GM19324 (cell line): ENCODE measurements around the gene EVC.
"Not testable (repeated sequence)": the region's sequence is repeated elsewhere in the genome, so short reads cannot be mapped to it uniquely, and the experiment has no call there.

ENCODE experiments used
- ATAC-seq: cut with Tn5 transposase; IDR thresholded peaks from one replicate; pipeline ENCODE4 v1.9.1; 2021; ENCODE audit warnings: mild to moderate bottlenecking, moderate library complexity; ENCODE audit not compliant: unreplicated experiment, low FRiP score

EVC gene

GRCh38 chr4:5828005-5828391 is 117.0 kb downstream of the EVC start:
- no peak for ATAC-seq

- no peak for ATAC-seq
Observed at GRCh38 chr4:5836943-5837342, 125.9 kb downstream of the EVC start.

DNA sequence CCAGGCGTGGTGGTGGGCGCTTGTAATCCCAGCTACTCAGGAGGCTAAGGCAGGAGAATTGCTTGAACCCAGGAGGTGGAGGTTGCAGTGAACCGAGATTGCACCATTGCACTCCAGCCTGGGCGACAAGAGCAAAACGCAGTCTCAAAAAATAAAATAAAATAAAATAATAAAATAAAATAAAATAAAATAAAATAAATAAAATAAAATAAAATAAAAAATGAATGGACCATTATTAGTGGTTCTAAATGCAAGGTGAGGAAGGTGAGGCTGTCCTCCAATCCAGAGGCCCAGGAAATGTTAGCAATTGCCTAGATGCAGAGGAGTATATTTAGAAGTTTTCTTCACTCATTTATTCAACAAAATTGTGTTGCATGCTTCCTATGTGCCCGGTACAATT is 126.5 kb downstream of the EVC start:
- not testable (repeated sequence) for ATAC-seq

DNA sequence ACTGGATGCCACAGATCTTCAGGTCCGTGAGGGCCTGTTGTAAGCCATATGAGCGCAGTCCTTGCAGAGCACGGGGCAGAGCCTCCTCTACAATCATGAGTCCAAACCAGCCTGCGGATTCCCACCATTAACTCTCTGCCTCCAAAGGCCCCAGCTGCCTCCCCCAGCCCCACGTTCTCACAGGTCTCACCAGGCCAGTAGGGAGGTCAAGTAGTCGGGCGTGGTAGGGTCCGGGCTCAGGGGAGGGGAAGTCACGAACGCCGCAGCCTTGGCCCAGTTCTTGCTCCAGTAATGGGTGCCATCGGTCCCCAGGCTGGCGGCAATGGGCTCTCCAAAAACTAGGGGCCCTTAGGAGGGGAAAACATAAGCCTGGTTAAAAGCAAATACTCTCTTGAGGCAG is 128.3 kb downstream of the EVC start:
- no peak for ATAC-seq

GRCh38 chr4:5839751-5840674 is 129.0 kb downstream of the EVC start:
- no peak for ATAC-seq

DNA sequence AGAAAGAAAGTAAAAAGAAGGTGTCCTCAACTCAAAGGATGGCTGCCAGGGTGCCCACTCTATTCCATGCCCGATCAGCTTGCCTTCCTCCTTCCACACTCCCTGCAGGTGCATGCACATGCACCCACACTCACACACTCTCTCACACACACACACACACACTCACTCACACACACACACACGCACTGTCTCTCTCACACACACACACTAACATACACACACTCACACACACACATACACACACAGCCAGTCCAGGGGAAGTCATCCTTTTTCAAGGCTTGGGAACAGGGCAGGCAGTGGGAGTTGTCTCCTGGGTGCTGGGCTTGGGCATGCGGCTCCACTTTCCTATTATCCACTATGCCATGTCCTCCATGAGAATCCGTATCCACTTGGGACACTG is 131.5 kb downstream of the EVC start:
- ATAC-seq, result no peak

DNA sequence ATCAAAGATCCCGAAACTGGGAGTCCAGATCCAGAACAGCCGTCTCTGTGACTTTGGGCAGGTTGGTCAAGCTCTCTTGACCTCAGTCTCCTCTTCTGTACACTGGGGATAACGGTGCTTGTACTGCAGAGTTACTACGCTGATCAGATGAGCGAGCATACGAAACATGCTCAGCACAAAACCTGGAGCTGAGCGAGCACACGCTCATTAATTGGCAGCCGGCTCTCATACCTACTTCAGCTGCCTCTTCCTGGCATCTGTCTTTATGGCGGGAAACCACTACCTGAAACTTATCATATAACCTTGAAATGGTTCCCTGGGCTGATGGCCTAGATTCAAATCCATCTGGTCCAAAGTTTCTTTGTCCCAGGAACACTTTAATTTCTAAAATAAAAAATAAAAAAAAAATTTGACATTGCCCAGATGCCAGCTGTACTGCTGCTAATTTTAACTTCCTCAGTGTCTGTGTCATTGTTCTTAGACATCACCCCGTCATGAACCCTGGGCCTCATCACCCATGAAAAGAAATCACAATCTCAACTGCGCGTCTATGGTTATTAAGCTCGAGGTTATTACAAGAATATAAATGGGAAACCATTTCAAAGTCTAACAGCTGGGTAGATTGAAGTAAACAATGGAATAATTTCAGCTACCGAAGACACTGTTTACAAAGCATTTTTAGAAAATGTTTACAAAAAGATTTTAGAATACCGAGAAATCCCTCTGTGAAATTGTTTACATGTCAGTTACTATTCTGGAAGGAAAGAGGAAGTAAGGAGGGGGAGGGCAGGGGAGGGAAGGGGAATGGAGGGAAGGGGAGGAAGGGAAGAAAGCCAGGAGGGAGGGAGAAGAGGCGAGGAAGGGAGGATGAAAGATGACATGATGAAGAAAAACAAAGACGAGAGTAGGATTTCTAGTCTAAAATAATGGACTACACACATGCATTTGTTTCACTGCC is 132.9 kb downstream of the EVC start:
- no peak for ATAC-seq

- ATAC-seq, result no peak
Observed at GRCh38 chr4:5845035-5845905, 134.3 kb downstream of the EVC start.

DNA sequence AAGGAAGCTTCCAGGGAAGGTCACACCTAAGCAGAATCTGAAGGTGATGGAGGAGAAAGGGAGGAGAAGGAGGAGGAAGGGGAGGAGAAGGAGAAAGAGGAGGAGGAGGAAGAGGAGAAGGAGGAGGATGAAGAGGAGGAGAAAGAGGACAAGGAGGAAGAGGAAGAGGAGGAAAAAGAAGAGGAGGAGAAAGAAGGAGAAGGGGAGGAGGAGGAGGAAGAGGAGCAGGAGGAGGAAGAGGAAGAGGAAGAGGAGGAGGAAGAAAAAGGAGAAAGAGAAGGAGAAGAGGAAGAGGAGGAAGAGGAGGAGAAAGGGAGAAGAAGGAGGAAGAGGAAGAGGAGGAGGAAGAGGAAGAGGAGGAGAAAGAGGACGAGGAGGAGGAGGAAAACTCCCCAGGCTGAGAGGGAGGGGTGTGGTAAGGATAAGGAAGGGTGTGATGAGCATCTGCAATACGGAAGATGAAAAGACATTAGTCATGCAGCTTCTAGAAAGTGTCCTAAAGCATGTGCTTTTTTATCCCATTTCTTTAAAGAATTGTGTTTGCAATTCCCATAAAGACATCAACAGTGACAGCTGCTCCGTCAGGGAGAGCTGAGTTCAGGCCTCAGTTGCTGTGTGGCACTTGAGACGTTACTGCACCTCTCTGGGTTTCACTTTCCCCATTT is 140.8 kb downstream of the EVC start:
- ATAC-seq, result no peak

GRCh38 chr4:5852523-5853202 is 141.7 kb downstream of the EVC start:
- no peak for ATAC-seq

DNA sequence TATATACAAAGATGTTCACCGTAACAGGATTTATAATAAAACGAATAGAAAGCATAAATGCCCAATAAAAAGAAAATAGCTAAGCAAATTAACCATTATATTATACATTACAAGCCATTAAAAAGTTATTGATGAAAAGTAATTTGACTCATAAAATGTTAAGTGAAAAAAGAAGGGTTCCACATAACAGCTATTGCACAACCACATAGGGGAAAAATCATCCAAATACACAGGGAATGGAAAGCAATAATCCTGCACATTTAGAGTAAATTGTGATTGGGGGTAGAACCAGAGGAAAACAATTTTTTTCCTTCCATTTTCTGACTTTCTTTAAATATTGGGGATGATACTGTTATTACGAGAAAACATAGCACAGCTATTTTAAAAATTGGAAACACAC is 143.9 kb downstream of the EVC start:
- ATAC-seq, result no peak

GRCh38 chr4:5856362-5856761 is 145.4 kb downstream of the EVC start:
- not testable (repeated sequence) for ATAC-seq

GRCh38 chr4:5857199-5857598 is 146.2 kb downstream of the EVC start:
- no peak for ATAC-seq

DNA sequence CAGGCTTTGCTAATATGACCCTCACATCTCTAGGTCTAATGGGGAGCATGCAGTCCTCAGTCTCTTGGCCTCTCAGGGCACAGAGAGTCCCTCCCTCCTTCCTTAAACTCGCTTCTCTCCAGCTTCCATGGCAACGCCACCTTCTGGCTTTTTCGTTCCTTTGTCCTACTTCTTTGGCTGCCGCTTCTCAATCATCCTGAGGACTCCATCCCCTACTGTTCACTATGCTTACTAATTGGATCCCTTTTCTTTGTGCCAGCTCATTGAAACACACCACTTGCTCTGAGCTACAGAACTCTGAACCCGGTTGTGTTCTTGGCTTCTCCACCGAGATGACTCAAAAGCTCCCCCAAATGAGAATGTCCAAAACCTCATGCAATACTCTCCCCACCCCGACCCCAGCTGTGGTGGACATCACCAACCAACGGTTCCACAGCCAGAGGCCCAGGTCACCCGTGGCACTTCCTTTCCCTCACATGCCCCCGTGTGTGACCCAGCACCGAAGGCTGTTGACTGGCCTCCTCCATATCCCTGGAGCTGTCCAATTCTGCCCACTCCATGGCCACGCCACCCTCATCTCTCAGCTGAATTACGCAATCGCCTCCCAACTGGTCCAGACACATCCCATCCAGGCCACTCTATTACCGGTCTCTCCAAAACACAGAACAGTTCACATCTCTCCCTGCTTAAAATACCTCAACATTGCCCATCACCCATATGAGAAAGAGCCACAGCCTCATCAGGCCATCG is 147.2 kb downstream of the EVC start:
- ATAC-seq, result no peak

DNA sequence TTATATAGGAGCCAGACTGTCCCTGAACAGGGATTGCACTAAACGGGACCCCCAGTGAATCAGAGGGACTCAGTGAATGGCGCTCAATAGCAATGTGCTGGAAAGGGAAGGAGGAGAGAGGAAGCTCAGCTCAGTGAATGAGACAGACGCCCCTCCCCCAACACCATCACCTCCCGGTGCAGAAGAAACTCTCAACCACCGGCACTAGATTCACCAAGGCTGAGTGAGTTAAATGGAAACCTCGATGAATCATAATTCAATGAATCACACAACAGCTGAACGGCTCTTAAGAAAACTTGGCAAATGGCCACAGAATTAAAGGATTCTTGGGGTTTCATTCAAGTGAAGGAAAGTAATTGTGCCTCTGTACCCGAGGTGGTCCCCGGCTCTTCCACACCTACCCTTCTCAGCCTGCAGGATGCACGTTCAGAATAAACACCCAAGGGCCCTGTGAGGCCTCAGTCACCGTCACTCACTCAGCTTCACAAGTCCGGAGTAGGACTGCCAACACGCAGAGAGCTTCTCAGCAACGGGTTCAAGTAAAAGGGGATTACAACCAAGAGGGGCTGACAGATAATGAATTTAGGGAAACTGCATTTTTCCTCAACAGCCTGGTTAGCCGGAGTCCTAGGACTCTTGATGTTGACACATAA is 152.6 kb downstream of the EVC start:
- no peak for ATAC-seq
